GM19468 (cell line): ENCODE data around the gene TMEM106A.
"Not testable (repeated sequence)": the region's sequence is repeated elsewhere in the genome, so short reads cannot be mapped to it uniquely, and the experiment has no call there.

ENCODE experiments used
- ATAC-seq: cut with Tn5 transposase; IDR thresholded peaks from one replicate; pipeline ENCODE4 v1.9.1; 2021; ENCODE audit warnings: mild to moderate bottlenecking, moderate library complexity, moderate number of reproducible peaks; ENCODE audit not compliant: unreplicated experiment; ENCODE audit errors: extremely low read depth

Gene TMEM106A

DNA sequence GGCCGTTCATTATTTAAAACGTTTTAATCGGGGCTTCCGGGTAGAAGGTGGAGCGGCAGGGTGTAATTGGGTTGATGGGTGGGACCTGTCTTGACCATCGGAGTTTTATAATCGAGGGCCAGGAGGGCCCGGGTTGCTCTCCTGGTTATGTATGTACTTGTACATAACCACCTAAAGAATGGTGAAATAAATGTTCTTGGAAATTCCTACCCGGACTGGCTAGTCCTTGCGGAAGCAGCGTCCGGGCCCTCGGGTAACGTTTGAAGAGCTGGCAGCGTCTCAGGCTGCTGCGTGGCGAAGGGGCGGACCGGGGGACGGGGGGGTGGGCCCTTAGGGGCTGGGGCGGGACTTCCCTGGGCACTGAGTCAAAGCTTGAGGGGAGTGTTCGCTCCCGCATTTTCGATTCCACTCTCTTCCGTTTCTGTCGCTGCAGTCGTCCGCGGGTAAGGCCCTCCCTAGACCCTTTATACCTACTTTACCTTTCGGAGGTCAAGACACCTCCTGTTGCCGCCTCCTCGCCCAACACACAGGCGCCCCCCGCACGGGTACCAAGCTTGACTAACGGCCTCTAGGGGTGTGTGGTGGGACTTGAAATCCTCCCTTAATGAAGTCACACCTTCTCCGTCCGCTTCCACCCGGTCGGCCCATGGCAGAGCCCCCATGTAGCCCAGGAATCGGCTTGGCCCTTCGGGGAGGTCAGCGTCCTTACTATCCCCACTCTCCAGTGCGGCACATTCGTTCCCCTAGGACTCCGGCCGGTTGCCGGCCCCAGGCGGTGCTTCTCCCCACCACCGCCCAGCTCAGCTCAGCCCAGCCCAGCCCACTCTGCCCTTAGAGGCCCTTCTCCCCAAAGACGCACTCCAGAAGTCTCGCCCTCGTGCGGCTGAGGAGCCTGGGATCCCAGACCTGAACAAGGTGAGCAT, at the start of gene TMEM106A:
Gene TMEM106A (plus strand): TSS at position 396 of the 923 bp plus-strand sequence. CDS start 1,167 bp downstream, outside the sequence.
- peak; percentile 25 for ATAC-seq

DNA sequence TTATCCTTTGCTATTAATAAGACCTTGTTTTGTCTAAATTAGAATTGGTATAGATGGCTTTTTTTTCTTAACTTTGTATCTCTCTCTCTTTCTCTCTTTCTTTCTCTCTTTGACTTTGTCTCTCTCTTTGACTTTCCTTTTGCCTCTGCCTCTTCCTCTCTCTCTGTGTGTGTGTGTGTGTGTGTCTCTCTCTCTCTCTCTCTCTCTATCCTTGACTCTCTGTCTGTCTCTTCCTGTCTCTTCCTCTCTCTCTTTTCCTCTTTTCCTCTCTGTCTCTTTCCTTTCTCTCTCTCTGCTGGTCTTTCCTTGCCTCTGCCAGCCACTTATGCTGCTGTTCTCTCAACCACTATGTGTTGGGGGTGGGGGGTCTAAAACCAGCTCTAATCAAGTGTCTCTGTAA, 45.7 kb upstream of the TMEM106A start:
- not testable (repeated sequence) for ATAC-seq

DNA sequence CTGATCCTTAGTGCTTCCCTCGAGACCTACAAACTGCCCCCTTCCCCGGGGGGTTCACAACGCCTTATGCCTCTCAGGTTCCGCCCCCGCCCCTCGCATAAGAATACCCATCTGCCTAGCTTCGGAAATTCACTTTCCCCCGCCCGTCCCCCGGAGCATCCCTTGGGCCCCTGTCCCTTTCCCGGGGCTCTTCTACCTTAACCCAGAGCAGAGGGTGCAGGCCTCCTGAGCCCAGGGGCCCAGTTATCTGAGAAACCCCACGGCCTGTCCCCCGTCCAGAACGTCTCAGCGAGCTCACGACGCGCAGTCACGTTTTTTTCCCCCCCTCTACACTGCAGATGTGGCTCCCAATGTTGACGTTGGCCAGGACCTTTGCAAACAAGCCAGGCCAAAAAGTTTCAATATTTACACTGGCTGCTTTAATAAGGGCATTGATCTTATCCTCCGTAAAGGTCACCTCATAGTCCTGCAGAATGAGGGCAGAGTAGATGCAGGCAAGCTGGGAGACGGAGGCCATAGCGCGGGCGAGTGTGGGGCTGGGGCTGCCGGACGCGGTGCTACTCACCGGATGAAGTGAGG, 42.0 kb upstream of the TMEM106A start:
- peak; percentile 11 for ATAC-seq

GRCh38 chr17:43170140-43170765, 41.4 kb upstream of the TMEM106A start:
- ATAC-seq: peak; percentile 63

DNA sequence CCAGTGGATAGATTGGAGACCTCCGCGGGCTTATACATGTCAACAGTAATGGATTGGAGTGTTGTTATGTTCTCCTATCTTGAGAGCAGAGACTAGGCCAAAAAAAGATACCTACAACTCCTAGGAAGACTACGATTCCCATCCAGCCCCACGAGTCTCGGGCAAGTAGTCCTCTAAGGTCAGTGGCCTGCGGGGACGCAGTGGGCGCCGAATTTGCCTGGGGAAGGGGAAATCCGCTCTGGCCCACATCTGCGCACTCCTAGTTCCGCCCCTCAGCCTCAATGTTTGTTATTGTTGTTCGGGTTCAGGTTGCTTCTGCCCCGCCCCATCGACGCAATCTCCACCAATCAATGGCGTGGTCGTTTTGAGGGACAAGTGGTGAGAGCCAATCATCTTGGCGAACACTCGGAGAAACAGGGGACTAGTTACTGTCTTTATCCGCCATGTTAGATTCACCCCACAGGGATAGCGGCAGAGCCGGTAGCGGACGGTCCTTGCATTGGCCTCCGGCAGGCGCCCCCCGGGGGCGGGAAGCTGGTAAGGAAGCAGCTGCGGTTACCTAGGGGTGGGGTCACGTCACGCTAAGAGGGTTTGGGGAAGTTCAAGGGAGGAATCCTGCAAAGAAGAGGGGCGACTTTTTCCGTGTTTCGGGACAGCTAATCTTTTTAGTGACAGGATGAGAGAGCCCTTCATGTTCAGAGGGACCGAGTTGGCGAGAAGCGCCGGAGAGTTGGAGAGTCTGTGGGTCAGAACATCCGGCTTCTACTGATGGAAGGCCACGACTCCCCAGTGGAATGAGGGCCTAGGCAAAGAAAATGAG, 40.7 kb upstream of the TMEM106A start, which contains the start of gene NBR1:
Gene NBR1 (plus strand): TSS at position 449 of the 820 bp plus-strand sequence. CDS start 4,586 bp downstream, outside the sequence.
- peak; percentile 49 for ATAC-seq

DNA sequence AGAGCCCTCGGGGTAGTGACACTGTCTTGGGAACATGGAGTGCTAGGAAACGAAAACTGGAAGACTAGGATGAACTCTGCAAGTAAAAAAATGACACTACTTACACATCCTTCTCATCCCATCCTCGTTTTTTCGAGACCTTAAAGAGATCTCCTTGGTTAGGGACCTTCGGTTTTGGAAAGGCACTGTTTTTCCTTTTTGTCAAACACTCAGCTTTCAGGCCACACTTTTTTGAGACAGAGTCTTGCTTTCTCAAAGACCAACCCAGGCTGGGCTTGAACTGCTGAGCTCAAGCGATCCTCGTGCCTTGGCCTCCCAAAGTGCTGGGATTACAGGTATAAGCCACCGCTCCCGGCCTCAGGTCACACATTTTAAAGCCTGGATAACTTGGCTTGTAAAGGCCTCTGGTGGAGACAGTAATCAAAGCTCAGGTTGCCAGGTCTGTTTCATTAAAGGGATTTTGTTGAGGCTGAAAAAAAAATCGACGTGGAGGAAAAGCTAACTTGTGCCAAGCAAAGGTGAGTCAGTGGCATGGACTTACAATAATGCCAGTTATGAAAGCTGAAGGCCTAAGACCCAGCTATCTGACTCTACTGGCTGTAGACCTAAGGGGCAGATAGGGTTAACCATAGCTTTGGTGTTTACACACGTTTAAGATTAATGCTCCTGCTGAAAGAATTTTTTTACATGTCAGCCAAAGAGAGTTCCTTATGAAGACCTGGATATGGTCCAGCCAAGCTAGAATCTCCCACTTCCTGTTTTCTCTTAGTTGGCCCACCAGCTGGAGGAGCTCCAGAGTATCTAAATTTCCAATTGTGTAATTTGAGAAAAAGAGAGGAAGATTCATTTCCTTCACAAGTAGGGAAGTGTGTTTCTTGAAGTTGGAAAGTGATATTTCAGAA, 39.8 kb upstream of the TMEM106A start:
- ATAC-seq: no peak

GRCh38 chr17:43175213-43176118, 36.2 kb upstream of the TMEM106A start:
- no peak for ATAC-seq

- no peak for ATAC-seq
Measured at GRCh38 chr17:43176119-43176570, 35.5 kb upstream of the TMEM106A start.

DNA sequence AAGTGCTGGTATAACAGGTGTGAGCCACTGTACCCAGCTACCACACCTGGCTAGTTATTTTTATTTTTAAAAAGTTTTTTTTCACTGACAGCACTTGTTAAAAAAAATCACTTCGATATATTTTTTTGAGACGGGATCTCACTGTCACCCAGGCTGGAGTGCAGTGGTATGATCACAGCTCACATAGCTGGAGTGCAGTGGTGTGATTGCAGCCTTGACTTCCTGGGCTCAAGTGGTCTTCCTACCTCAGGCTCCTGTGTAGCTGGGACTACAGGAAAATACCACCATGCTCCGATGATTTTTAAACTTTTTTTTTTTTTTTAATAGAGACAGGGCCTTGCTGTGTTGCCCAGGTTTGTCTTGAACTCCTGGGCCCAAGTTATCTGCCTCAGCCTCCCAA, 27.8 kb upstream of the TMEM106A start:
- ATAC-seq: no peak

DNA sequence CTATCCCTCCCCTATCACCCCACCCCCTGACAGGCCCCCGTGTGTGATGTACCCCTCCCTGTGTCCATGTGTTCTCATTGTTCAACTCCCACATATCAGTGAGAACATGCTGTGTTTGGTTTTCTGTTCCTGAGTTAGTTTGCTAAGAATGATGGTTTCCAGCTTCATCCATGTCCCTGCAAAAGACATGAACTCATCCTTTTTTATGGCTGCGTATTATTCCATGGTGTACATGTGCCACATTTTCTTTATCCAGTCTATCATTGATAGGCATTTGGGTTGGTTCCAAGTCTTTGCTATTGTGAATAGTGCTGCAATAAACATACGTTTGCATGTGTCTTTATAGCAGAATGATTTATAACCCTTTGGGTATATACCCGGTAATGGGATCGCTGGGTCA, 25.0 kb upstream of the TMEM106A start:
- not testable (repeated sequence) for ATAC-seq

GRCh38 chr17:43193251-43193650, 18.4 kb upstream of the TMEM106A start:
- no peak for ATAC-seq

- ATAC-seq: no peak
Measured at GRCh38 chr17:43199633-43200032, 12.0 kb upstream of the TMEM106A start.

- ATAC-seq: no peak
Measured at GRCh38 chr17:43200127-43200526, 11.5 kb upstream of the TMEM106A start.

GRCh38 chr17:43203013-43203412, 8.7 kb upstream of the TMEM106A start:
- ATAC-seq: not testable (repeated sequence)

DNA sequence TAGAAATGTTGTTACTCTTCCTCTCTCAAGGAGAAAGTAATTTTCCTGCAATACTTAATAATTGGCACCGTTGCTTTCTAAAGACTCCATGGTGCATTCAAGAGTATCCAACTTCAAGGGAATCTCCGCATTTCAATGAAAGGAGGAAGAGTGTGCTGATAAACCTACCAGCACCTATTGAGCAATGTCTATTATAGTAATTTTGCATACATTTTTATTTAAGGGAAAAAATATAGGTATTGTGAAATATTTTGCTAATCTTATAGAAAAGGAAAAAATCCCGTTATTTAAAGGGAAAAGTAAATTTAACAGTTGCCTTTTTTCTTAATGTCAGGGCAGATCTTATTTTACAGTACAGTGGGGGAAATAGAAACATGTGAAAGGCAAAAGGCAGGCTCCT, 1.1 kb upstream of the TMEM106A start:
- ATAC-seq: no peak

DNA sequence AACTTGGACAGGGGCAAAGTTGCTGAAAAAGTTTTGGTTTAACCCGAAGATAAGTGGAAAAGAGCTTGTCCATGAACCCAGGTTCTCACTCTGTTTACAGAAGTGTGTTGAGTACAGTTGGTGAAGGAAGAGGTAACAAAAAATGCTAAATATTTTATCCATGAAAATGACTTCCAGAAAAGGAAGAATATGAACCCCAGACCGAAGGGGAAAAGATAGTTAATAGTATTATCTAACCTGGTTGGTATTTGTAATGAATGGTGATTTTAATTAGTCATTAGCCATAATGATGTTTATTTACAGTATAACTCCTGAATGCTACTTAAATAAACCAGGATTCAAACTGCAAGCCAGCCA, 574 bp upstream of the TMEM106A start:
- ATAC-seq: no peak

GRCh38 chr17:43212641-43213490, 1.2 kb downstream of the TMEM106A start:
- ATAC-seq: no peak
